PFSK-1 (cell line): ENCODE data around the gene SCO2.

Experiments used
- POLR2AphosphoS5 ChIP-seq: IDR thresholded peaks from 2 replicates; pipeline ENCODE4 v1.6.1; 2012; ENCODE audit warnings: low read depth, mild to moderate bottlenecking, control low read depth, low read length, moderate library complexity
- REST ChIP-seq, 2 experiments: IDR thresholded peaks; 2 replicates each; pipeline versions ENCODE4 v1.6.1 to v1.8.0; 2011 to 2012; ENCODE audit warnings: low read depth in 2 of 2, low read length in 2 of 2, control low read depth in 1 of 2, inconsistent platforms in 1 of 2, mild to moderate bottlenecking in 1 of 2, moderate library complexity in 1 of 2; ENCODE audit not compliant: insufficient read depth in 1 of 2
- SIN3A ChIP-seq: IDR thresholded peaks from 2 replicates; pipeline ENCODE4 v1.6.1; 2012; ENCODE audit warnings: mild to moderate bottlenecking, low read length, moderate library complexity, borderline replicate concordance; ENCODE audit not compliant: insufficient read depth
- TAF1 ChIP-seq: IDR thresholded peaks from 2 replicates; pipeline ENCODE4 v1.6.1; 2012; ENCODE audit warnings: low read length, control low read depth, borderline replicate concordance; ENCODE audit not compliant: insufficient read depth

- TF ChIP-seq REST (IDR thresholded peaks at IDR 0.05; ENCODE audit: insufficient read depth in 1 of 2, low read depth in 2 of 2, low read length in 2 of 2): no peak
- no peak for TF ChIP-seq SIN3A
- no peak for TF ChIP-seq TAF1
- no peak for TF ChIP-seq POLR2AphosphoS5
These were observed 47.5 kb downstream of the SCO2 start for GRCh38 chr22:50477923-50478322.
